K562 (cell line): ENCODE data around the gene MAP7D1. TPM values are rescaled to one million over a fixed set of nuclear protein-coding genes. Genes with fewer than 3 reads are reported as not detected.
A peak's percentile ranks its signal among the peaks of the same experiment; 100 is the strongest.

Experiments used
- CBFA2T2 ChIP-seq: fragments of 450-650 bp; conservative IDR thresholded peaks from 2 replicates; pipeline ENCODE4 v1.6.1; 2017; ENCODE audit warnings: mild to moderate bottlenecking
- DIDO1 ChIP-seq: fragments of 450-650 bp; IDR thresholded peaks from 2 replicates; pipeline ENCODE4 v1.6.1; 2016; ENCODE audit warnings: low read depth, missing biosample characterization, missing genetic modification characterization
- HIVEP1 ChIP-seq: fragments of 250-450 bp; sonication (Bioruptor Pico); IDR thresholded peaks from 2 replicates; pipeline ENCODE4 v1.4.0; 2020; ENCODE audit warnings: mild to moderate bottlenecking
- PREB ChIP-seq: sonication (generic); formaldehyde crosslinking; IDR thresholded peaks from 2 replicates; pipeline ENCODE4 v1.8.1; 2023; ENCODE audit warnings: mild to moderate bottlenecking, missing genetic modification reagents
- SNIP1 ChIP-seq: fragments of 450-650 bp; IDR thresholded peaks from 2 replicates; pipeline ENCODE4 v1.7.1; 2017; ENCODE audit warnings: low read depth, mild to moderate bottlenecking
- XRCC4 ChIP-seq: IDR thresholded peaks from one replicate; pipeline ENCODE4 v1.6.1; 2011; ENCODE audit not compliant: insufficient read depth, insufficient read length; ENCODE audit errors: extremely low read depth
- XRCC5 ChIP-seq: fragments of 200-400 bp; formaldehyde crosslinking; IDR thresholded peaks from 2 replicates; pipeline ENCODE4 v1.6.1; 2017; ENCODE audit warnings: low read depth, mild to moderate bottlenecking, low read length
- ZBTB17 ChIP-seq: fragments of 450-650 bp; formaldehyde crosslinking; IDR thresholded peaks from 2 replicates; pipeline ENCODE4 v1.4.0; 2020; ENCODE audit warnings: mild to moderate bottlenecking
- ZBTB7A ChIP-seq: IDR thresholded peaks from 2 replicates; pipeline ENCODE4 v1.6.1; 2011; ENCODE audit warnings: low read depth, mild to moderate bottlenecking, low read length, moderate library complexity, borderline replicate concordance; ENCODE audit not compliant: control insufficient read depth
- ZC3H11A ChIP-seq: IDR thresholded peaks from 2 replicates; pipeline ENCODE4 v1.6.1; 2012; ENCODE audit warnings: low read depth, low read length, improper control_type of control experiment
- ZNF324 ChIP-seq: fragments of 250-450 bp; sonication (Bioruptor Pico); IDR thresholded peaks from 2 replicates; pipeline ENCODE4 v1.4.0; 2020; ENCODE audit warnings: mild to moderate bottlenecking
- ZNF407 ChIP-seq: fragments of 450-650 bp; IDR thresholded peaks from 2 replicates; pipeline ENCODE4 v1.6.1; 2016; ENCODE audit warnings: low read depth
- ZNF740 ChIP-seq, 3 experiments: fragments of 200-800 bp in 1 of 3; sonication (Bioruptor generic) in 1 of 3; sonication (generic) in 1 of 3; formaldehyde crosslinking in 1 of 3; IDR thresholded peaks; 2 replicates each; pipeline versions ENCODE4 v1.6.1 to v1.8.0; 2016 to 2022; ENCODE audit warnings: mild to moderate bottlenecking in 2 of 3, missing compliant biosample characterization in 2 of 3, missing genetic modification characterization in 2 of 3, missing genetic modification reagents in 1 of 3
- ZNF75A ChIP-seq: fragments of 450-650 bp; formaldehyde crosslinking; IDR thresholded peaks from 2 replicates; pipeline ENCODE4 v1.4.0; 2020; ENCODE audit warnings: mild to moderate bottlenecking
- polyA plus RNA-seq, 8 experiments: library from polyadenylated mRNA; depleted of rRNA in 4 of 8; stranded (reverse) in 5 of 8; unstranded in 3 of 8; fragments of >200 nt; fragmentation: Nextera tagmentation in 2 of 8; fragmentation: Illumina TruSeq in 1 of 8; extraction: Ambion mirVana in 2 of 8; extraction: Trizol in 1 of 8; gene quantifications; 2 replicates each; pipeline versions ENCODE4 v1.2.1 to v1.2.3, GENCODE V29; 2011 to 2014; ENCODE audit warnings: inconsistent platforms in 1 of 8, missing spikeins in 1 of 8
- total RNA-seq, 7 experiments: library from RNA; depleted of rRNA in 6 of 7; stranded (reverse); fragments of >200 nt in 6 of 7; fragmentation: Illumina TruSeq in 2 of 7; extraction: Trizol in 2 of 7; gene quantifications; 2 replicates each; pipeline versions ENCODE4 v1.2.1 to v1.2.3, GENCODE V29; 2011 to 2021; ENCODE audit warnings: low replicate concordance in 1 of 7

Gene MAP7D1
- total and polyA plus RNA-seq, 9 of the 15 experiments (the other 6 are each of a cell fraction or from before 2014, with no cell fraction given): 3.6 to 108 (median 34.5) TPM

GRCh38 chr1:36161641-36162531, 5.9 kb downstream of the MAP7D1 start (continued):
- no peak for TF ChIP-seq ZBTB7A
- no peak for TF ChIP-seq CBFA2T2
- TF ChIP-seq ZC3H11A: no peak
- TF ChIP-seq ZNF407: 0 out of 2 replicates have a peak, but pooled peaks have one; percentile 16
- TF ChIP-seq ZNF740 (CRISPR knock-in tag; IDR thresholded peaks at IDR 0.05): peak; percentile 96
- peak in 1 of 2 experiments; percentile 46; a peak in 1 of 4 replicates for TF ChIP-seq ZNF740 (tag; IDR thresholded peaks at IDR 0.05)
- no peak for TF ChIP-seq HIVEP1 (CRISPR knock-in tag)
- TF ChIP-seq ZBTB17 (CRISPR knock-in tag): 0 out of 2 replicates have a peak, but pooled peaks have one; percentile 20
- TF ChIP-seq ZNF324 (CRISPR knock-in tag): no peak
- no peak for TF ChIP-seq ZNF75A (CRISPR knock-in tag)
- TF ChIP-seq PREB (CRISPR knock-in tag): no peak
- no peak for TF ChIP-seq SNIP1
- TF ChIP-seq XRCC4: no peak
- no peak for TF ChIP-seq DIDO1 (tag)
- no peak for TF ChIP-seq XRCC5
